ENCODE results near the gene TEX48.

DNA sequence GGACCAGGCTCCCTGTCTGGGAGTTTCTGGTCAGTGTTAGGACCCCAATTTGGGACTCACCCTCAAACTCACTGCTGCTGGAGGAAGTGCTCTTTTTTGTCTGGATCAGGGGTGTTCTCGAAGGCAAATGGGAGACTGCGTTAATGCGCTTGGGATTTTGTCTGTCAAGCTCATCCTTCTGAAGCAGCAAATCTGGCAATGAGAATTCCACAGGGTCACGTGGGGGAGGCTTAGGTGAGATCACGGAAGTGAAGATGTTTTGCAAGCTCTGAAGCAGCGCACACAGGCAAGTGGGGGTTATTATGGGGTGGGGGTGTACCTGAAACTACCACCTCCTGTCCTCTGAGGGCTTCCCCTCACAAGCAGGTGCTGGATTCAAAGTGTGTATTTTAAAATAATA, 13.8 kb downstream of the TEX48 start:
- TF ChIP-seq POLR2AphosphoS5 (IDR thresholded peaks at IDR 0.05): no peak
- TF ChIP-seq POLR2A (IDR thresholded peaks at IDR 0.05): no peak

Data from transverse colon (tissue), 3 donors.